GM10266 (cell line): ENCODE results near the gene ETV6.

Experiments used
- DNase-seq: peaks from one replicate; pipeline ENCODE4 v3.0.0; 2012; ENCODE audit errors: extremely low spot score
- CTCF ChIP-seq: IDR thresholded peaks from 2 replicates; pipeline ENCODE4 v1.5.1; 2012; ENCODE audit warnings: mild to moderate bottlenecking, low read depth; ENCODE audit not compliant: control insufficient read depth, insufficient read depth; ENCODE audit errors: missing control alignments

The ETV6 gene

GRCh38 chr12:11839091-11839641 lies 189.7 kb downstream of the ETV6 start:
- no peak for TF ChIP-seq CTCF
- no peak for DNase-seq

- no peak for TF ChIP-seq CTCF
- no peak for DNase-seq
These were observed 190.9 kb downstream of the ETV6 start for GRCh38 chr12:11840366-11840765.

DNA sequence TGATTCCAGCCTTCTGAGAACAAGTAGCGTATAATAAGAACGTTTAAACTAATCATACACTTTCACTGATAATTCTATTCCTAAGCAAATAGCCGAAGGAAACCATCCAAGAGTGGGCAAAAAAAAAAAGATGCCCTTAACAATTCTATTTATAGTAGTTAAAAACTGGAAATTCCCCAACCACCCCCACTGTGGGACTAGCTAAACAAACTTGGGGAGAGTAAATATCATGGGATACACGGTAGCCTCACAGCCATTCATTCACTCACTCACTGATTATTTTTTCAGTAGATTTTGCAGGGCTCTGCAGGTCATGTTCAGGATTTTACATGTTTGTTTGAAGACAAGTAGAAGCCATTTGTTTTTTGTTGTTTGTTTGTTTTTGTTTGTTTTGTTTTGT lies 197.0 kb downstream of the ETV6 start:
- DNase-seq: no peak
- no peak for TF ChIP-seq CTCF

DNA sequence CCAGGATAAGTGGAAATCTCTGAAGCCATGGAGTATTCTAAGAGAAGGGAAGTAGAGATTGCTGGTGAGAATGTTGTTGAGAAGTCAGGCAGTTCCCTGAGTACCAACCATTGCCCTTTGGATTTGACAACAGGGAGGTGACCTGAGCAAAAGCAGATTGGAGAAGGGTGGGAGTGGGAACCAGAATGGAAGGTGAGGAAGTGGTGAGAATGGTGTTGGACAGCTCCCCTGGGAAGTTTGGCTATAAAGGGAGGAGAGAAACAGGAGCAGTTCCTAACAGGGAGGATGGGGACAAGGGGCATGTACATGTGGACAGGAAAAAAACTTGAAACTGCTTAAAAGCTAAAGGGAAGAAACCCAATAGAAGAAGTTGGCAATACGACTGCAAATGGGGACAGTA lies 198.1 kb downstream of the ETV6 start:
- no peak for TF ChIP-seq CTCF
- DNase-seq: no peak

GRCh38 chr12:11849757-11850504 lies 200.5 kb downstream of the ETV6 start:
- no peak for TF ChIP-seq CTCF

DNA sequence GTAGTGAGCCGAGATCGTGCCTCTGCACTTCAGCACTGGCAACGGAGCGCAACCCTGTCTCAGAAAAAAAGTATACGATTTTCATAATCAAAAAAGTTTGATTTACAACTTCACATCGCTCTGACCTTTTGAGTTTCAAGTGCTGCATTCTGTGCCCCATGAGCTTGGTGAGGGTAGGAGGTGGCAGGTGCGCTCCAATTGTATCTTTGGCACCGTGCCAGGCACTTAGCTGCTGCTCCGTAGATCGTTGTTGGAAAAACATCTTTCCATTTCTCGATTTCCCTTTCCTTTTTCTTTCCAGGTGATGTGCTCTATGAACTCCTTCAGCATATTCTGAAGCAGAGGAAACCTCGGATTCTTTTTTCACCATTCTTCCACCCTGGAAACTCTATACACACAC lies 203.7 kb downstream of the ETV6 start:
- no peak for TF ChIP-seq CTCF
- DNase-seq: no peak

More at GRCh38 chr12:11849757-11850504, 200.5 kb downstream of the ETV6 start:
- no peak for DNase-seq

DNA sequence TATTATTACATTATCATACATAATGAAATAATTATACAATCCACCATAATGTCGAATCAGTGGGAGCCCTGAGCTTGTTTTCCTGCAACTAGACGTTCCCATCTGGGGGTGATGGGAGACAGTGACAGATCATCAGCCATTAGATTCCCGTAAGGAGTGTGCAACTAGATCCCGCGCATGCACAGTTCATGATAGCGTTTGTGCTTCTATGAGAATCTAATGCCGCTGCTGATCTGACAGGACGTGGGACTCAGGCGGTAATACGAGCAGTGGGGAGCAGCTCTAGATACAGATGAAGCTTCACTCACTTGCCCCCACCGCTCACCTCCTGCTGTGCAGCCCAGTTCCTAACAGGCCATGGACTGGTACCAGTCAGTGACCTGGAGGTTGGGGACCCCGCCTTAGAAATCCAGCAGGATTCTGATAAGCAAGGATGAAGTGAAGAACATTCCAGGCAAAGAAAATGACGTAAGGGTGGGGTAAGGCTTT lies 204.6 kb downstream of the ETV6 start:
- no peak for DNase-seq

More for the DNA sequence above, 204.6 kb downstream of the ETV6 start:
- no peak for TF ChIP-seq CTCF
